PC-9 (cell line): Measurements from ENCODE around the gene DOC2A. TPM values are rescaled to one million over a fixed set of nuclear protein-coding genes. Genes with fewer than 3 reads are reported as not detected.
"Not testable (repeated sequence)": the region's sequence is repeated elsewhere in the genome, so short reads cannot be mapped to it uniquely, and the experiment has no call there.

Experiments
- BruUV-seq: library from RNA; stranded (reverse); fragments of 400-500 nt; replicated peaks from 2 replicates; lab custom pipeline; 2021; lab: Mats Ljungman, UMichigan
- CTCF ChIA-PET: fragments of 300-600 bp; sonication (Branson Sonifier 250); formaldehyde crosslinking; loops from one replicate; lab custom pipeline; 2022; ENCODE audit warnings: antibody characterized with exemption; lab: Charles Lee
- POLR2A ChIA-PET: fragments of 300-600 bp; sonication (Branson Sonifier 250); formaldehyde crosslinking; loops from one replicate; lab custom pipeline; 2022; ENCODE audit warnings: antibody characterized with exemption; ENCODE audit not compliant: unreplicated experiment; lab: Charles Lee
- DNase-seq, 2 experiments: peaks; one replicate each; pipeline versions ENCODE4 v3.0.0 to v3.0.0-alpha.2; 2015 to 2022; ENCODE audit warnings: mixed read lengths in 1 of 2
- H2AFZ ChIP-seq: fragments of 200-600 bp; sonication (generic); 2 replicates; pipeline ENCODE4 v1.8.1; 2017; ENCODE audit warnings: antibody characterized with exemption
- H3F3A ChIP-seq: fragments of 200-600 bp; sonication (generic); 2 replicates; pipeline ENCODE4 v1.8.1; 2017; ENCODE audit warnings: antibody characterized with exemption, mild to moderate bottlenecking, low read depth; ENCODE audit not compliant: insufficient read depth
- H3K27ac ChIP-seq: fragments of 200-600 bp; sonication (generic); 2 replicates; pipeline ENCODE4 v1.6.1; 2016; ENCODE audit warnings: mixed run types
- H3K27me3 ChIP-seq: fragments of 200-600 bp; sonication (generic); 2 replicates; pipeline ENCODE4 v1.6.1; 2016; ENCODE audit warnings: low read depth, mixed run types; ENCODE audit not compliant: insufficient read depth
- H3K36me3 ChIP-seq: fragments of 200-600 bp; sonication (generic); 2 replicates; pipeline ENCODE4 v1.6.1; 2016; ENCODE audit warnings: low read depth, mixed run types
- H3K4me1 ChIP-seq: fragments of 200-600 bp; sonication (generic); replicated peaks from 2 replicates; pipeline ENCODE4 v1.6.1; 2016; ENCODE audit warnings: mixed run types; ENCODE audit not compliant: insufficient read depth
- H3K4me2 ChIP-seq: fragments of 200-600 bp; sonication (generic); 2 replicates; pipeline ENCODE4 v1.6.1; 2017; ENCODE audit warnings: mixed run types
- H3K4me3 ChIP-seq: fragments of 200-600 bp; sonication (generic); 2 replicates; pipeline ENCODE4 v1.6.1; 2016; ENCODE audit warnings: mixed run types
- H3K79me2 ChIP-seq: fragments of 200-600 bp; sonication (generic); 2 replicates; pipeline ENCODE4 v1.6.1; 2017; ENCODE audit warnings: low read depth, mixed run types
- H3K9me2 ChIP-seq: fragments of 200-600 bp; sonication (generic); 2 replicates; pipeline ENCODE4 v1.8.1; 2017; ENCODE audit warnings: mild to moderate bottlenecking; ENCODE audit not compliant: insufficient read depth
- H3K9me3 ChIP-seq: fragments of 200-600 bp; sonication (generic); 2 replicates; pipeline ENCODE4 v1.8.1; 2016; ENCODE audit warnings: low read depth; ENCODE audit not compliant: insufficient read depth
- H4K20me1 ChIP-seq: fragments of 200-600 bp; sonication (generic); 2 replicates; pipeline ENCODE4 v1.8.1; 2017; ENCODE audit not compliant: insufficient read depth
- CTCF ChIP-seq: fragments of 200-600 bp; sonication (generic); conservative IDR thresholded peaks from 2 replicates; pipeline ENCODE4 v1.6.1; 2017; ENCODE audit warnings: mixed run types, antibody characterized with exemption, mild to moderate bottlenecking, moderate library complexity
- EZH2 ChIP-seq: fragments of 200-600 bp; sonication (generic); IDR thresholded peaks from 2 replicates; pipeline ENCODE4 v1.8.0; 2017; ENCODE audit warnings: antibody characterized with exemption, low read depth
- intact Hi-C: fragments of 100-400 bp; cut with micrococcal nuclease; formaldehyde crosslinking; loops from one replicate; pipeline ENCODE4 v1.10.0; 2022; ENCODE audit not compliant: unreplicated experiment
- total RNA-seq: library from RNA; stranded (reverse); gene quantifications from 2 replicates; pipeline ENCODE4 v1.2.3, GENCODE V29; 2021

DOC2A gene
- total RNA-seq, 1 experiment from 2014 or later: 11.0 TPM

GRCh38 chr16:29961479-29962343, 49.1 kb downstream of the DOC2A start, which contains the start of gene TMEM219:
TSS of gene TMEM219 (plus strand) at chr16:29962079. CDS start at chr16:29963144, 1,065 bp downstream.
- peak within 1 kb of the TSS; percentile 78 for H3K4me3 ChIP-seq
- H3K27me3 ChIP-seq: no peaks in the 10 kb centered on the region
- CTCF ChIA-PET: interaction anchor here (0.6 to 1.2 kb wide), 6 partner anchors 10 to 146 kb away, joined by 3 to 7 read pairs (median 4); partner anchors contain the start of genes PAGR1, SEZ6L2 and TAOK2
- no peaks in the 10 kb centered on the region for H3K9me2 ChIP-seq
- H3K4me2 ChIP-seq: peak within 1 kb of the TSS; percentile 90
- POLR2A ChIA-PET: interaction anchor here (0.5 to 1.8 kb wide), 10 partner anchors 9 to 285 kb away, joined by 3 to 22 read pairs (median 4); partner anchors contain the start of genes HIRIP3, SEZ6L2 and TAOK2
- H3K4me1 ChIP-seq: peaks cover 11% of the 10 kb centered on the region
- peaks cover 8% of the 10 kb centered on the region; the same call in 1 of the 2 replicates for H3F3A ChIP-seq
- H2AFZ ChIP-seq: peak within 1 kb of the TSS; percentile 78
- intact Hi-C loops: loop anchor here (1.0 kb wide), 3 partner anchors 17 to 35 kb away; partner anchors contain the start of gene KCTD13
- TSS peak; percentile 92 for BruUV-seq
- DNase-seq: peak; percentile 76 to 98
- TF ChIP-seq CTCF (no peak; the same call in 1 of the 2 replicates), EZH2 (no peak)
- H3K36me3 ChIP-seq: no peaks in the 10 kb centered on the region
- H4K20me1 ChIP-seq: no peaks in the 10 kb centered on the region
- H3K27ac ChIP-seq: no peak within 1 kb of the TSS; the same call in 1 of the 2 replicates
- no peaks in the 10 kb centered on the region for H3K9me3 ChIP-seq
- H3K79me2 ChIP-seq: no peaks in the 10 kb centered on the region

GRCh38 chr16:29961127-29961478, 49.7 kb downstream of the DOC2A start:
- TF ChIP-seq CTCF (no peak), EZH2 (no peak)
- CTCF ChIA-PET: interaction anchor here (0.6 to 1.0 kb wide), 3 partner anchors 17 to 145 kb away, joined by 3 to 7 read pairs (median 5); partner anchors contain the start of gene PAGR1
- intact Hi-C loops: loop anchor here (1.0 kb wide), 1 partner anchor 35 kb away; the partner anchor contains the start of gene KCTD13
- Histone ChIP-seq H3K4me3 (peak overlapping the region; percentile 78; the same call in 1 of the 2 replicates), H2AFZ (peak overlapping the region; percentile 78), H3K27me3 (no peaks in the 10 kb centered on the region), H3K79me2 (no peaks in the 10 kb centered on the region), H3K9me3 (no peaks in the 10 kb centered on the region), H4K20me1 (no peaks in the 10 kb centered on the region), H3K36me3 (no peaks in the 10 kb centered on the region), H3K27ac (no peak overlapping the region), H3K9me2 (no peaks in the 10 kb centered on the region), H3F3A (peaks cover 8% of the 10 kb centered on the region; the same call in 1 of the 2 replicates), H3K4me1 (peaks cover 11% of the 10 kb centered on the region), H3K4me2 (peak overlapping the region; percentile 90)
- BruUV-seq: no TSS peak
- POLR2A ChIA-PET: interaction anchor here (0.6 to 1.8 kb wide), 3 partner anchors 9 to 62 kb away, joined by 3 to 22 read pairs (median 4); partner anchors contain the start of genes SEZ6L2 and TAOK2
- DNase-seq: no peak

GRCh38 chr16:29959821-29960220, 51.0 kb downstream of the DOC2A start:
- DNase-seq, BruUV-seq, H3F3A ChIP-seq, H3K4me3 ChIP-seq, H3K4me2 ChIP-seq, H3K9me2 ChIP-seq, H3K36me3 ChIP-seq, H4K20me1 ChIP-seq, H2AFZ ChIP-seq, H3K27me3 ChIP-seq, CTCF ChIA-PET, H3K27ac ChIP-seq, H3K9me3 ChIP-seq, intact Hi-C loops, H3K79me2 ChIP-seq: not testable (repeated sequence)
- H3K4me1 ChIP-seq: peaks cover 11% of the 10 kb centered on the region
- POLR2A ChIA-PET: interaction anchor here (0.6 kb wide), 1 partner anchor 16 kb away, joined by 4 read pairs; no protein-coding TSS in a partner anchor
